IMR-90 (cell line): ENCODE results near the gene TCFL5. TPM values are rescaled to one million over a fixed set of nuclear protein-coding genes. Genes with fewer than 3 reads are reported as not detected.
A peak's percentile ranks its signal among the peaks of the same experiment; 100 is the strongest.

Experiments
- ATAC-seq: fragments of 200-7000 bp; cut with Tn5 transposase; 2 replicates; pipeline ENCODE4 v1.9.1; 2020; ENCODE audit warnings: low read depth, mild to moderate bottlenecking, moderate library complexity
- BruUV-seq: library from RNA; stranded (reverse); fragments of 400-500 nt; replicated peaks from 2 replicates; lab custom pipeline; 2021; lab: Mats Ljungman, UMichigan
- CTCF ChIA-PET: fragments of 300-600 bp; formaldehyde crosslinking; extraction: SDS; loops from one replicate; lab custom pipeline; 2021; ENCODE audit warnings: antibody characterized with exemption; lab: Yijun Ruan, JAX
- POLR2A ChIA-PET: fragments of 300-600 bp; sonication (Branson Sonifier 250); formaldehyde crosslinking; loops from one replicate; lab custom pipeline; 2022; ENCODE audit warnings: antibody characterized with exemption; ENCODE audit not compliant: unreplicated experiment; lab: Charles Lee
- DNase-seq: peaks from one replicate; pipeline ENCODE4 v3.0.0; 2013
- H2AFZ ChIP-seq: replicated peaks from 2 replicates; pipeline ENCODE3; 2013; ENCODE audit warnings: low read length, mild to moderate bottlenecking; ENCODE audit not compliant: poor library complexity
- H2AK5ac ChIP-seq: 2 replicates; pipeline ENCODE4 v1.6.1; 2013; ENCODE audit warnings: low read depth, low read length, inconsistent platforms
- H2AK9ac ChIP-seq: replicated peaks from 2 replicates; pipeline ENCODE3; 2013; ENCODE audit warnings: mild to moderate bottlenecking, low read depth, low read length, moderate library complexity; ENCODE audit not compliant: poor library complexity
- H2BK120ac ChIP-seq: 2 replicates; pipeline ENCODE4 v1.6.1; 2013; ENCODE audit warnings: low read depth, low read length, inconsistent platforms
- H2BK15ac ChIP-seq: 3 replicates; pipeline ENCODE4 v1.6.1; 2013; ENCODE audit warnings: low read depth, low read length, inconsistent platforms
- H2BK20ac ChIP-seq: 2 replicates; pipeline ENCODE4 v1.6.1; 2013; ENCODE audit warnings: low read depth, mild to moderate bottlenecking, inconsistent platforms, low read length, moderate library complexity
- H2BK5ac ChIP-seq: 2 replicates; pipeline ENCODE4 v1.6.1; 2013; ENCODE audit warnings: mild to moderate bottlenecking, low read depth, low read length, inconsistent platforms; ENCODE audit not compliant: poor library complexity, severe bottlenecking
- H3K14ac ChIP-seq: replicated peaks from 2 replicates; pipeline ENCODE4 v1.6.1; 2013; ENCODE audit warnings: low read depth, low read length, inconsistent platforms
- H3K18ac ChIP-seq: 2 replicates; pipeline ENCODE4 v1.6.1; 2013; ENCODE audit warnings: low read depth, low read length, control low read depth
- H3K23ac ChIP-seq: 2 replicates; pipeline ENCODE4 v1.6.1; 2013; ENCODE audit warnings: low read depth, low read length, inconsistent platforms
- H3K27ac ChIP-seq: 2 replicates; pipeline ENCODE4 v1.5.1; 2013; ENCODE audit warnings: mild to moderate bottlenecking, control low read depth, low read length; ENCODE audit not compliant: insufficient read depth
- H3K27me3 ChIP-seq: 2 replicates; pipeline ENCODE4 v1.6.1; 2013; ENCODE audit warnings: low read length; ENCODE audit not compliant: control insufficient read depth, insufficient read depth
- H3K36me3 ChIP-seq: 2 replicates; pipeline ENCODE4 v1.6.1; 2013; ENCODE audit warnings: low read length, mixed read lengths; ENCODE audit not compliant: control insufficient read depth, insufficient read depth
- H3K4ac ChIP-seq: 2 replicates; pipeline ENCODE4 v1.6.1; 2013; ENCODE audit warnings: low read depth, low read length, inconsistent platforms
- H3K4me1 ChIP-seq: 2 replicates; pipeline ENCODE4 v1.6.1; 2013; ENCODE audit warnings: low read length, mixed read lengths; ENCODE audit not compliant: control insufficient read depth, insufficient read depth
- H3K4me2 ChIP-seq: 2 replicates; pipeline ENCODE4 v1.6.1; 2013; ENCODE audit warnings: low read depth, mild to moderate bottlenecking, control low read depth, low read length, moderate library complexity
- H3K4me3 ChIP-seq: 2 replicates; pipeline ENCODE4 v1.5.1; 2013; ENCODE audit warnings: low read depth, mild to moderate bottlenecking, control low read depth, low read length, moderate library complexity; ENCODE audit not compliant: insufficient read depth
- H3K56ac ChIP-seq: 2 replicates; pipeline ENCODE4 v1.6.1; 2013; ENCODE audit warnings: low read length, inconsistent platforms; ENCODE audit not compliant: insufficient read depth; ENCODE audit errors: extremely low read depth
- H3K79me1 ChIP-seq, 2 experiments: 2 replicates each; pipeline ENCODE4 v1.6.1; 2013; ENCODE audit warnings: low read length in 2 of 2, inconsistent platforms in 1 of 2, low read depth in 1 of 2
- H3K9ac ChIP-seq: 2 replicates; pipeline ENCODE4 v1.6.1; 2013; ENCODE audit warnings: low read depth, low read length, control low read depth
- H3K9me1 ChIP-seq: 2 replicates; pipeline ENCODE4 v1.6.1; 2013; ENCODE audit warnings: low read length, inconsistent platforms; ENCODE audit not compliant: insufficient read depth
- H3K9me3 ChIP-seq: 2 replicates; pipeline ENCODE4 v1.6.1; 2013; ENCODE audit warnings: low read length; ENCODE audit not compliant: control insufficient read depth, insufficient read depth
- H4K20me1 ChIP-seq: 2 replicates; pipeline ENCODE4 v1.6.1; 2013; ENCODE audit warnings: low read length, inconsistent platforms; ENCODE audit not compliant: insufficient read depth
- H4K5ac ChIP-seq: 2 replicates; pipeline ENCODE4 v1.6.1; 2013; ENCODE audit warnings: mild to moderate bottlenecking, low read depth, low read length, control low read depth
- H4K8ac ChIP-seq, 2 experiments: 2 replicates each; pipeline ENCODE4 v1.6.1; 2013; ENCODE audit warnings: low read depth in 2 of 2, low read length in 2 of 2, control low read depth in 1 of 2, inconsistent platforms in 1 of 2
- H4K91ac ChIP-seq: 2 replicates; pipeline ENCODE4 v1.6.1; 2013; ENCODE audit warnings: low read depth, low read length, inconsistent platforms; ENCODE audit not compliant: insufficient read depth
- BHLHE40 ChIP-seq: fragments of 150-350 bp; IDR thresholded peaks from 2 replicates; pipeline ENCODE4 v1.6.1; 2016; ENCODE audit warnings: mild to moderate bottlenecking, low read depth, low read length
- CEBPB ChIP-seq: IDR thresholded peaks from 2 replicates; pipeline ENCODE4 v1.6.1; 2012; ENCODE audit warnings: low read depth, low read length, improper control_type of control experiment
- CTCF ChIP-seq: conservative IDR thresholded peaks from 2 replicates; pipeline ENCODE4 v1.5.1; 2012; ENCODE audit warnings: mild to moderate bottlenecking, low read depth, low read length, improper control_type of control experiment
- ELK1 ChIP-seq: fragments of 150-350 bp; IDR thresholded peaks from 2 replicates; pipeline ENCODE4 v1.6.1; 2016; ENCODE audit warnings: low read depth, mild to moderate bottlenecking, low read length, moderate library complexity, borderline replicate concordance
- FOS ChIP-seq: fragments of 150-350 bp; IDR thresholded peaks from 2 replicates; pipeline ENCODE4 v1.6.1; 2016; ENCODE audit warnings: low read depth, low read length
- MAFK ChIP-seq: IDR thresholded peaks from 2 replicates; pipeline ENCODE4 v1.6.1; 2012; ENCODE audit warnings: low read depth, low read length, improper control_type of control experiment
- MAZ ChIP-seq: IDR thresholded peaks from 2 replicates; pipeline ENCODE4 v1.6.1; 2012; ENCODE audit warnings: low read depth, mild to moderate bottlenecking, low read length, improper control_type of control experiment, moderate library complexity, borderline replicate concordance
- MXI1 ChIP-seq: IDR thresholded peaks from 2 replicates; pipeline ENCODE4 v1.6.1; 2012; ENCODE audit warnings: low read depth, mild to moderate bottlenecking, low read length, moderate library complexity, borderline replicate concordance
- NFE2L2 ChIP-seq: fragments of 150-350 bp; IDR thresholded peaks from 2 replicates; pipeline ENCODE4 v1.6.1; 2016; ENCODE audit warnings: low read depth, mild to moderate bottlenecking, low read length
- POLR2A ChIP-seq: IDR thresholded peaks from 2 replicates; pipeline ENCODE4 v1.6.1; 2012; ENCODE audit warnings: mild to moderate bottlenecking, low read depth, low read length
- SMC3 ChIP-seq: fragments of 150-350 bp; IDR thresholded peaks from 2 replicates; pipeline ENCODE4 v1.6.1; 2016; ENCODE audit warnings: low read depth, mild to moderate bottlenecking, antibody characterized with exemption, low read length, moderate library complexity
- WGBS, 2 experiments: methylation state at CpG; one replicate each; pipeline versions ENCODE4 v1.1.5 to v1.1.7; 2013; ENCODE audit warnings: missing lambda C conversion rate in 2 of 2; ENCODE audit not compliant: insufficient read length in 1 of 2; ENCODE audit errors: extremely low coverage in 2 of 2; 5-methylcytosine and 5-hydroxymethylcytosine counted together
- dilution Hi-C: fragments of 300-500 bp; cut with HindIII; formaldehyde crosslinking; loops from one replicate; pipeline ENCODE4 v1.14.3; 2018; ENCODE audit warnings: low sequenced_read_pairs; ENCODE audit not compliant: unreplicated experiment
- in situ Hi-C: fragments of 300-500 bp; cut with MboI; formaldehyde crosslinking; loops from 3 replicates; pipeline ENCODE4 v1.14.3; 2019; ENCODE audit warnings: low sequenced_read_pairs, inconsistent platforms, mixed read lengths
- intact Hi-C: fragments of 100-400 bp; cut with micrococcal nuclease; formaldehyde crosslinking; loops from 2 replicates; pipeline ENCODE4 v1.10.0; 2022
- polyA plus RNA-seq, 3 experiments: library from polyadenylated mRNA; depleted of rRNA; stranded (reverse); fragments of >200 nt; gene quantifications; 2 replicates each; pipeline ENCODE4 v1.2.3, GENCODE V29; 2012; ENCODE audit warnings: low replicate concordance in 1 of 3
- total RNA-seq: library from RNA; depleted of rRNA; stranded (reverse); fragments of >200 nt; gene quantifications from 2 replicates; pipeline ENCODE4 v1.2.3, GENCODE V29; 2012
- TF ChIP-seq, protein P1 (sequence below): fragments of 150-350 bp; IDR thresholded peaks from 2 replicates; pipeline ENCODE4 v1.6.1; 2017; ENCODE audit warnings: mild to moderate bottlenecking, antibody characterized with exemption, low read length, low read depth

TCFL5 gene
- total and polyA plus RNA-seq, 2 of the 4 experiments (the other 2 are of a cell fraction), result 6.0 to 8.2 TPM

- Histone ChIP-seq H3K56ac (no peak overlapping the region), H3K4me2 (no peak overlapping the region), H3K79me1 (0 out of 4 replicates have a peak, but pooled peaks cover 0 to 1% of the 10 kb centered on the region in 2 experiments), H2BK20ac (no peak overlapping the region), H2BK120ac (no peak overlapping the region), H3K27me3 (no peaks in the 10 kb centered on the region), H3K14ac (no peak overlapping the region), H2AK5ac (no peak overlapping the region), H3K9me1 (no peaks in the 10 kb centered on the region; the same call in 1 of the 2 replicates), H3K27ac (no peak overlapping the region), H3K18ac (no peak overlapping the region), H4K5ac (no peak overlapping the region), H3K9ac (no peak overlapping the region), H3K4ac (no peak overlapping the region), H4K20me1 (no peaks in the 10 kb centered on the region), H3K9me3 (no peaks in the 10 kb centered on the region), H3K4me3 (no peak overlapping the region), H2AFZ (peak overlapping the region; percentile 32), H2BK15ac (no peak overlapping the region), H4K8ac (no peak overlapping the region), H3K4me1 (peaks cover 7% of the 10 kb centered on the region; the same call in 1 of the 2 replicates), H3K36me3 (peaks cover 16% of the 10 kb centered on the region), H2AK9ac (no peak overlapping the region), H4K91ac (no peak overlapping the region), H3K23ac (no peak overlapping the region), H2BK5ac (no peak overlapping the region)
- no peak for TF ChIP-seq BHLHE40
- TF ChIP-seq FOS, result no peak
- no peak for TF ChIP-seq MAZ
- TF ChIP-seq MXI1, result no peak
- no peak for TF ChIP-seq NFE2L2
- no peak for TF ChIP-seq POLR2A
- no peak for TF ChIP-seq CEBPB
- TF ChIP-seq MAFK, result no peak
- TF ChIP-seq SMC3, result no peak
- TF ChIP-seq CTCF, result no peak
- TF ChIP-seq ELK1, result no peak
- TF ChIP-seq, protein P1, sequence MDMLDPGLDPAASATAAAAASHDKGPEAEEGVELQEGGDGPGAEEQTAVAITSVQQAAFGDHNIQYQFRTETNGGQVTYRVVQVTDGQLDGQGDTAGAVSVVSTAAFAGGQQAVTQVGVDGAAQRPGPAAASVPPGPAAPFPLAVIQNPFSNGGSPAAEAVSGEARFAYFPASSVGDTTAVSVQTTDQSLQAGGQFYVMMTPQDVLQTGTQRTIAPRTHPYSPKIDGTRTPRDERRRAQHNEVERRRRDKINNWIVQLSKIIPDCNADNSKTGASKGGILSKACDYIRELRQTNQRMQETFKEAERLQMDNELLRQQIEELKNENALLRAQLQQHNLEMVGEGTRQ, result no peak
- intact Hi-C loops (no loop called here), dilution Hi-C loops (no loop called here), in situ Hi-C loops (no loop called here)
- ChIA-PET CTCF (no interaction called here), POLR2A (no interaction called here)
- ATAC-seq, result no peak
- no peak for DNase-seq
- 94% methylated on average over 16 of the region's 45 CpGs; no CpG with 5 or more reads in 1 of the 2 experiments for WGBS, 2 experiments
- no TSS peak for BruUV-seq
These were observed 19.5 kb upstream of the TCFL5 start for GRCh38 chr20:62880935-62881661.
